K562 (cell line): ENCODE measurements around the gene TDRD10. TPM values are rescaled to one million over a fixed set of nuclear protein-coding genes. Genes with fewer than 3 reads are reported as not detected.

Experiments
- DACH1 ChIP-seq: fragments of 450-650 bp; IDR thresholded peaks from 2 replicates; pipeline ENCODE4 v1.6.1; 2018; ENCODE audit not compliant: partially characterized antibody
- ELK1 ChIP-seq: sonication (generic); formaldehyde crosslinking; IDR thresholded peaks from 2 replicates; pipeline ENCODE4 v1.8.1; 2022; ENCODE audit warnings: missing genetic modification reagents
- ESRRB ChIP-seq: fragments of 250-450 bp; sonication (Bioruptor Pico); IDR thresholded peaks from 2 replicates; pipeline ENCODE4 v1.5.0; 2020; ENCODE audit warnings: mild to moderate bottlenecking, moderate library complexity, borderline replicate concordance
- HDAC8 ChIP-seq: fragments of 450-650 bp; IDR thresholded peaks from 2 replicates; pipeline ENCODE4 v1.6.1; 2016; ENCODE audit warnings: mild to moderate bottlenecking, missing genetic modification characterization, moderate library complexity, missing compliant biosample characterization
- HMBOX1 ChIP-seq: sonication (generic); IDR thresholded peaks from 2 replicates; pipeline ENCODE4 v1.6.1; 2016
- KLF16 ChIP-seq: IDR thresholded peaks from 2 replicates; pipeline ENCODE4 v1.6.1; 2016; ENCODE audit warnings: antibody characterized with exemption
- NBN ChIP-seq: fragments of 450-650 bp; IDR thresholded peaks from 2 replicates; pipeline ENCODE4 v1.6.1; 2016; ENCODE audit warnings: low read depth, mild to moderate bottlenecking
- NFE2 ChIP-seq: IDR thresholded peaks from 2 replicates; pipeline ENCODE4 v1.6.1; 2014; ENCODE audit warnings: antibody characterized with exemption, low read depth
- NFRKB ChIP-seq: fragments of 450-650 bp; IDR thresholded peaks from 2 replicates; pipeline ENCODE4 v1.6.1; 2016; ENCODE audit warnings: low read depth
- NR4A1 ChIP-seq, 2 experiments: fragments of 250-450 bp in 1 of 2; fragments of 450-650 bp in 1 of 2; sonication (Bioruptor Pico) in 1 of 2; IDR thresholded peaks; 2 replicates each; pipeline versions ENCODE4 v1.4.0 to v1.6.1; 2016 to 2020; ENCODE audit warnings: mild to moderate bottlenecking in 2 of 2, missing compliant biosample characterization in 1 of 2, missing genetic modification characterization in 1 of 2, moderate library complexity in 1 of 2
- RERE ChIP-seq: sonication (generic); formaldehyde crosslinking; IDR thresholded peaks from 2 replicates; pipeline ENCODE4 v1.8.0; 2023; ENCODE audit warnings: missing genetic modification reagents, mild to moderate bottlenecking, borderline replicate concordance
- SIRT6 ChIP-seq: IDR thresholded peaks from one replicate; pipeline ENCODE4 v1.6.1; 2012; ENCODE audit warnings: low read depth, mild to moderate bottlenecking, control low read depth, inconsistent platforms, low read length, moderate library complexity
- SIX5 ChIP-seq, 2 experiments: IDR thresholded peaks; 2 replicates each; pipeline ENCODE4 v1.6.1; 2011; ENCODE audit warnings: low read length in 2 of 2, borderline replicate concordance in 1 of 2, low read depth in 1 of 2, mild to moderate bottlenecking in 1 of 2, moderate library complexity in 1 of 2; ENCODE audit not compliant: insufficient read depth in 1 of 2
- ZNF766 ChIP-seq: fragments of 200-800 bp; sonication (Bioruptor generic); conservative IDR thresholded peaks from 2 replicates; pipeline ENCODE4 v1.6.1; 2016; ENCODE audit warnings: missing genetic modification characterization, missing compliant biosample characterization
- ZZZ3 ChIP-seq: fragments of 450-650 bp; IDR thresholded peaks from 2 replicates; pipeline ENCODE4 v1.6.1; 2016; ENCODE audit warnings: antibody characterized with exemption, mild to moderate bottlenecking, moderate library complexity
- polyA plus RNA-seq, 8 experiments: library from polyadenylated mRNA; depleted of rRNA in 4 of 8; stranded (reverse) in 5 of 8; unstranded in 3 of 8; fragments of >200 nt; fragmentation: Nextera tagmentation in 2 of 8; fragmentation: Illumina TruSeq in 1 of 8; extraction: Ambion mirVana in 2 of 8; extraction: Trizol in 1 of 8; gene quantifications; 2 replicates each; pipeline versions ENCODE4 v1.2.1 to v1.2.3, GENCODE V29; 2011 to 2014; ENCODE audit warnings: inconsistent platforms in 1 of 8, missing spikeins in 1 of 8
- total RNA-seq, 7 experiments: library from RNA; depleted of rRNA in 6 of 7; stranded (reverse); fragments of >200 nt in 6 of 7; fragmentation: Illumina TruSeq in 2 of 7; extraction: Trizol in 2 of 7; gene quantifications; 2 replicates each; pipeline versions ENCODE4 v1.2.1 to v1.2.3, GENCODE V29; 2011 to 2021; ENCODE audit warnings: low replicate concordance in 1 of 7
- TF ChIP-seq, protein P1 (sequence below): fragments of 250-450 bp; sonication (Bioruptor Pico); IDR thresholded peaks from 2 replicates; pipeline ENCODE4 v1.8.0; 2022; ENCODE audit warnings: inconsistent platforms, mild to moderate bottlenecking, moderate library complexity, borderline replicate concordance
- TF ChIP-seq, protein P2 (sequence below): fragments of 450-650 bp; formaldehyde crosslinking; IDR thresholded peaks from 2 replicates; pipeline ENCODE4 v1.4.0; 2020; ENCODE audit warnings: mild to moderate bottlenecking, mixed read lengths

The TDRD10 gene
- total and polyA plus RNA-seq, 9 of the 15 experiments (the other 6 are each of a cell fraction or from before 2014, with no cell fraction given) = not detected

DNA sequence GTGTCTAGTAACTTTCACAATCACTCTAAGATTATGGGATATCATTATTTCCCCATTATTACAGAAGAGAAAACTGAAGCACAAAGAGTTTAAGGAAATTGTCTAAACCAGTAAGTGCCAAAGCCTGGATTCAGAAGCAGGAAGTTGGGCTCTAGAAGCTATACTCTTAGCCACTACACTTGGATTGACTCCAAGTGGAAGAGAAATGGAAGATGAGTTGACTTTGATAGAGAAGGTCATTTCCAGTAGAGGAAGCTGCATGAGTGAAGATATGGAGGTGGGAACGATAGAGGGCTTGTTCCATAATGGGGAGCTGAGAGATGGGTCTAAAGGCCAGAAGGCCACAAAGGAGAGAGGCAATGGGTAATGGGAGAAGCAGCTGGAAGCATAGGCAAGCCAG, 11.7 kb upstream of the TDRD10 start (continued):
- TF ChIP-seq RERE (CRISPR knock-in tag) = no peak
- TF ChIP-seq NBN = 0 out of 2 replicates have a peak, but pooled peaks have one; percentile 35
- no peak for TF ChIP-seq ESRRB (CRISPR knock-in tag)
- TF ChIP-seq, protein P1, sequence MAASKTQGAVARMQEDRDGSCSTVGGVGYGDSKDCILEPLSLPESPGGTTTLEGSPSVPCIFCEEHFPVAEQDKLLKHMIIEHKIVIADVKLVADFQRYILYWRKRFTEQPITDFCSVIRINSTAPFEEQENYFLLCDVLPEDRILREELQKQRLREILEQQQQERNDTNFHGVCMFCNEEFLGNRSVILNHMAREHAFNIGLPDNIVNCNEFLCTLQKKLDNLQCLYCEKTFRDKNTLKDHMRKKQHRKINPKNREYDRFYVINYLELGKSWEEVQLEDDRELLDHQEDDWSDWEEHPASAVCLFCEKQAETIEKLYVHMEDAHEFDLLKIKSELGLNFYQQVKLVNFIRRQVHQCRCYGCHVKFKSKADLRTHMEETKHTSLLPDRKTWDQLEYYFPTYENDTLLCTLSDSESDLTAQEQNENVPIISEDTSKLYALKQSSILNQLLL (CRISPR knock-in tag) = no peak
- no peak for TF ChIP-seq SIX5 (IDR thresholded peaks at IDR 0.05; ENCODE audit: borderline replicate concordance in 1 of 2, insufficient read depth in 1 of 2, low read depth in 1 of 2, low read length in 2 of 2)
- TF ChIP-seq NR4A1 (CRISPR knock-in tag; IDR thresholded peaks at IDR 0.05) = no peak
- no peak for TF ChIP-seq NR4A1 (tag; IDR thresholded peaks at IDR 0.05)
- peak; percentile 13; the same call in 1 of the 2 replicates for TF ChIP-seq HMBOX1
- TF ChIP-seq ZNF766 (CRISPR knock-in tag) = no peak; the same call in 1 of the 2 replicates
- TF ChIP-seq ELK1 (CRISPR knock-in tag) = no peak
- TF ChIP-seq SIRT6 = no peak
- no peak for TF ChIP-seq DACH1
- TF ChIP-seq KLF16 = no peak
- TF ChIP-seq HDAC8 = 0 out of 2 replicates have a peak, but pooled peaks have one; percentile 29
- no peak for TF ChIP-seq NFRKB
- TF ChIP-seq, protein P2, sequence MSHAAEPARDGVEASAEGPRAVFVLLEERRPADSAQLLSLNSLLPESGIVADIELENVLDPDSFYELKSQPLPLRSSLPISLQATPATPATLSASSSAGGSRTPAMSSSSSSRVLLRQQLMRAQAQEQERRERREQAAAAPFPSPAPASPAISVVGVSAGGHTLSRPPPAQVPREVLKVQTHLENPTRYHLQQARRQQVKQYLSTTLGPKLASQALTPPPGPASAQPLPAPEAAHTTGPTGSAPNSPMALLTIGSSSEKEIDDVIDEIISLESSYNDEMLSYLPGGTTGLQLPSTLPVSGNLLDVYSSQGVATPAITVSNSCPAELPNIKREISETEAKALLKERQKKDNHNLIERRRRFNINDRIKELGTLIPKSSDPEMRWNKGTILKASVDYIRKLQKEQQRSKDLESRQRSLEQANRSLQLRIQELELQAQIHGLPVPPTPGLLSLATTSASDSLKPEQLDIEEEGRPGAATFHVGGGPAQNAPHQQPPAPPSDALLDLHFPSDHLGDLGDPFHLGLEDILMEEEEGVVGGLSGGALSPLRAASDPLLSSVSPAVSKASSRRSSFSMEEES (CRISPR knock-in tag) = no peak
- TF ChIP-seq NFE2 = no peak
- no peak for TF ChIP-seq ZZZ3
